ENCODE data around the gene ATG16L1.

The ATG16L1 gene

GRCh38 chr2:233228376-233228775, 23.1 kb upstream of the ATG16L1 start:
- Histone ChIP-seq H3K27ac (no peak overlapping the region), H3K4me1 (ENCODE audit: low read depth, poor library complexity, severe bottlenecking) (no peaks in the 10 kb centered on the region), H2AFZ (ENCODE audit: low read depth) (no peak overlapping the region), H3K4me3 (IDR thresholded peaks at IDR 0.05; ENCODE audit: insufficient read depth, low read depth, low read length) (no peak overlapping the region), H3K27me3 (ENCODE audit: insufficient read depth, low read depth) (no peaks in the 10 kb centered on the region), H3K4me2 (no peak overlapping the region), H3K9ac (no peak overlapping the region), H4K20me1 (ENCODE audit: insufficient read depth) (no peaks in the 10 kb centered on the region), H3K36me3 (ENCODE audit: insufficient read depth) (no peaks in the 10 kb centered on the region), H3K79me2 (ENCODE audit: insufficient read depth, low read depth) (no peaks in the 10 kb centered on the region)
- no peak for TF ChIP-seq CTCF (conservative IDR thresholded peaks at IDR 0.05; ENCODE audit: low read depth, low read length)

GRCh38 chr2:233233618-233234230, 17.7 kb upstream of the ATG16L1 start:
- Histone ChIP-seq H3K27me3 (ENCODE audit: insufficient read depth, low read depth) (no peaks in the 10 kb centered on the region), H3K4me3 (IDR thresholded peaks at IDR 0.05; ENCODE audit: insufficient read depth, low read depth, low read length) (no peak overlapping the region), H3K9ac (no peak overlapping the region), H3K4me1 (ENCODE audit: low read depth, poor library complexity, severe bottlenecking) (peaks cover 11% of the 10 kb centered on the region), H3K79me2 (ENCODE audit: insufficient read depth, low read depth) (no peaks in the 10 kb centered on the region), H3K27ac (no peak overlapping the region), H2AFZ (ENCODE audit: low read depth) (no peak overlapping the region), H4K20me1 (ENCODE audit: insufficient read depth) (no peaks in the 10 kb centered on the region), H3K4me2 (no peak overlapping the region; the same call in 1 of the 2 replicates), H3K36me3 (ENCODE audit: insufficient read depth) (no peaks in the 10 kb centered on the region)
- no peak for TF ChIP-seq CTCF (conservative IDR thresholded peaks at IDR 0.05; ENCODE audit: low read depth, low read length)

GRCh38 chr2:233234264-233234663, 17.2 kb upstream of the ATG16L1 start:
- Histone ChIP-seq H3K27ac (no peak overlapping the region), H3K9ac (no peak overlapping the region), H2AFZ (ENCODE audit: low read depth) (no peak overlapping the region), H3K4me1 (ENCODE audit: low read depth, poor library complexity, severe bottlenecking) (peaks cover 11% of the 10 kb centered on the region), H3K27me3 (ENCODE audit: insufficient read depth, low read depth) (no peaks in the 10 kb centered on the region), H3K4me2 (no peak overlapping the region; the same call in 1 of the 2 replicates), H3K4me3 (IDR thresholded peaks at IDR 0.05; ENCODE audit: insufficient read depth, low read depth, low read length) (no peak overlapping the region), H4K20me1 (ENCODE audit: insufficient read depth) (no peaks in the 10 kb centered on the region), H3K36me3 (ENCODE audit: insufficient read depth) (no peaks in the 10 kb centered on the region), H3K79me2 (ENCODE audit: insufficient read depth, low read depth) (no peaks in the 10 kb centered on the region)
- TF ChIP-seq CTCF (conservative IDR thresholded peaks at IDR 0.05; ENCODE audit: low read depth, low read length) = no peak

- Histone ChIP-seq H3K27ac (no peak overlapping the region), H3K79me2 (ENCODE audit: insufficient read depth, low read depth) (no peaks in the 10 kb centered on the region), H4K20me1 (ENCODE audit: insufficient read depth) (no peaks in the 10 kb centered on the region), H3K27me3 (ENCODE audit: insufficient read depth, low read depth) (no peaks in the 10 kb centered on the region), H3K9ac (no peak overlapping the region), H3K4me1 (ENCODE audit: low read depth, poor library complexity, severe bottlenecking) (peaks cover 11% of the 10 kb centered on the region), H3K4me3 (IDR thresholded peaks at IDR 0.05; ENCODE audit: insufficient read depth, low read depth, low read length) (no peak overlapping the region), H3K36me3 (ENCODE audit: insufficient read depth) (no peaks in the 10 kb centered on the region), H3K4me2 (no peak overlapping the region), H2AFZ (ENCODE audit: low read depth) (no peak overlapping the region)
- no peak for TF ChIP-seq CTCF (conservative IDR thresholded peaks at IDR 0.05; ENCODE audit: low read depth, low read length)
Observed at GRCh38 chr2:233234996-233235395, 16.5 kb upstream of the ATG16L1 start.

All from KMS-11 (cell line).